Glomerular visceral epithelial cell (primary cell): ENCODE measurements around the gene CXXC5.
A peak's percentile ranks its signal among the peaks of the same experiment; 100 is the strongest.

Source experiments
- DNase-seq: peaks from one replicate; pipeline ENCODE4 v3.0.0-alpha.2; 2016; ENCODE audit errors: extremely low spot score

The CXXC5 gene

GRCh38 chr5:139692679-139693308, 44.6 kb downstream of the CXXC5 start:
- DNase-seq, result no peak

- DNase-seq, result no peak
These were observed 45.7 kb downstream of the CXXC5 start for GRCh38 chr5:139693676-139694364.

- peak; percentile 56 for DNase-seq
These were observed 46.5 kb downstream of the CXXC5 start for GRCh38 chr5:139694556-139695177.

- DNase-seq, result no peak
These were observed 47.0 kb downstream of the CXXC5 start for GRCh38 chr5:139695178-139695573.

- no peak for DNase-seq
These were observed 48.2 kb downstream of the CXXC5 start for GRCh38 chr5:139696167-139696893.

- DNase-seq, result peak; percentile 99
These were observed 48.9 kb downstream of the CXXC5 start for GRCh38 chr5:139696894-139697658.

- peak; percentile 40 for DNase-seq
These were observed 50.5 kb downstream of the CXXC5 start for GRCh38 chr5:139698490-139699146.

GRCh38 chr5:139699351-139699750, 51.2 kb downstream of the CXXC5 start:
- DNase-seq, result no peak

- DNase-seq, result no peak
These were observed 52.5 kb downstream of the CXXC5 start for GRCh38 chr5:139700711-139701055.

- no peak for DNase-seq
These were observed 53.0 kb downstream of the CXXC5 start for GRCh38 chr5:139701056-139701741.

- DNase-seq, result no peak
These were observed 54.4 kb downstream of the CXXC5 start for GRCh38 chr5:139702548-139702947.

- DNase-seq, result no peak
These were observed 56.6 kb downstream of the CXXC5 start for GRCh38 chr5:139704748-139705147.

GRCh38 chr5:139705191-139705590, 57.0 kb downstream of the CXXC5 start:
- no peak for DNase-seq

- no peak for DNase-seq
These were observed 57.8 kb downstream of the CXXC5 start for GRCh38 chr5:139705655-139706587.

GRCh38 chr5:139707445-139708003, 59.4 kb downstream of the CXXC5 start:
- no peak for DNase-seq

GRCh38 chr5:139708434-139708861, 60.3 kb downstream of the CXXC5 start:
- no peak for DNase-seq

GRCh38 chr5:139708877-139709581, 60.9 kb downstream of the CXXC5 start:
- DNase-seq, result peak; percentile 99

GRCh38 chr5:139709582-139710318, 61.6 kb downstream of the CXXC5 start:
- DNase-seq, result no peak
